PFSK-1 (cell line): ENCODE measurements around the gene CAMTA1.

Experiments
- FOXP2 ChIP-seq: optimal IDR thresholded peaks from 2 replicates; pipeline ENCODE3; 2011; ENCODE audit warnings: borderline replicate concordance, control low read depth, inconsistent platforms; ENCODE audit not compliant: insufficient read depth; ENCODE audit errors: extremely low read length, extremely low read depth
- POLR2AphosphoS5 ChIP-seq: IDR thresholded peaks from 2 replicates; pipeline ENCODE4 v1.6.1; 2012; ENCODE audit warnings: low read depth, mild to moderate bottlenecking, control low read depth, low read length, moderate library complexity
- SIN3A ChIP-seq: IDR thresholded peaks from 2 replicates; pipeline ENCODE4 v1.6.1; 2012; ENCODE audit warnings: mild to moderate bottlenecking, low read length, moderate library complexity, borderline replicate concordance; ENCODE audit not compliant: insufficient read depth
- TAF1 ChIP-seq: IDR thresholded peaks from 2 replicates; pipeline ENCODE4 v1.6.1; 2012; ENCODE audit warnings: low read length, control low read depth, borderline replicate concordance; ENCODE audit not compliant: insufficient read depth
- TF ChIP-seq, protein P1 (sequence below), 2 experiments: IDR thresholded peaks; 2 replicates each; pipeline versions ENCODE4 v1.6.1 to v1.8.0; 2011 to 2012; ENCODE audit warnings: low read depth in 2 of 2, low read length in 2 of 2, control low read depth in 1 of 2, inconsistent platforms in 1 of 2, mild to moderate bottlenecking in 1 of 2, moderate library complexity in 1 of 2; ENCODE audit not compliant: insufficient read depth in 1 of 2

DNA sequence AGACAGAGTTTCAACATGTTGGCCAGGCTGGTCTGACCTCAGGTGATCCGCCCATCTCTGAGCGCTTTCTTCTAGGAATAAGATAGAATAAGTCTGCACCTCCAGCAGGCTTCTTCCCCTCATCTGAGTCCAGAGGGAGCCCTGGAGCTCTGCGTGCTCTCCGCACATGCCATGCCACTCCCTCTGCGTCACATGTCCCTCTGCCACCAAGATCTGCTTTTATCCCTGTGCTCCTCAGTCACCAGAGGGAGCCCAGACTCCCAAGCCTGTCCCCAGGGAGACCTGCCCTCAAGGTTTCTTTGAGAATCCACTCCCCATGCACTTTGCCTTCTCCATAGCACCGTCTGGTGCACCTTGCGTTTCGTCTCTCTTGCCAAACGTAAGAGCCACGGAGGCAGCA is 213.0 kb downstream of the CAMTA1 start:
- no peak for TF ChIP-seq POLR2AphosphoS5
- TF ChIP-seq SIN3A: no peak
- no peak for TF ChIP-seq TAF1
- TF ChIP-seq, protein P1, sequence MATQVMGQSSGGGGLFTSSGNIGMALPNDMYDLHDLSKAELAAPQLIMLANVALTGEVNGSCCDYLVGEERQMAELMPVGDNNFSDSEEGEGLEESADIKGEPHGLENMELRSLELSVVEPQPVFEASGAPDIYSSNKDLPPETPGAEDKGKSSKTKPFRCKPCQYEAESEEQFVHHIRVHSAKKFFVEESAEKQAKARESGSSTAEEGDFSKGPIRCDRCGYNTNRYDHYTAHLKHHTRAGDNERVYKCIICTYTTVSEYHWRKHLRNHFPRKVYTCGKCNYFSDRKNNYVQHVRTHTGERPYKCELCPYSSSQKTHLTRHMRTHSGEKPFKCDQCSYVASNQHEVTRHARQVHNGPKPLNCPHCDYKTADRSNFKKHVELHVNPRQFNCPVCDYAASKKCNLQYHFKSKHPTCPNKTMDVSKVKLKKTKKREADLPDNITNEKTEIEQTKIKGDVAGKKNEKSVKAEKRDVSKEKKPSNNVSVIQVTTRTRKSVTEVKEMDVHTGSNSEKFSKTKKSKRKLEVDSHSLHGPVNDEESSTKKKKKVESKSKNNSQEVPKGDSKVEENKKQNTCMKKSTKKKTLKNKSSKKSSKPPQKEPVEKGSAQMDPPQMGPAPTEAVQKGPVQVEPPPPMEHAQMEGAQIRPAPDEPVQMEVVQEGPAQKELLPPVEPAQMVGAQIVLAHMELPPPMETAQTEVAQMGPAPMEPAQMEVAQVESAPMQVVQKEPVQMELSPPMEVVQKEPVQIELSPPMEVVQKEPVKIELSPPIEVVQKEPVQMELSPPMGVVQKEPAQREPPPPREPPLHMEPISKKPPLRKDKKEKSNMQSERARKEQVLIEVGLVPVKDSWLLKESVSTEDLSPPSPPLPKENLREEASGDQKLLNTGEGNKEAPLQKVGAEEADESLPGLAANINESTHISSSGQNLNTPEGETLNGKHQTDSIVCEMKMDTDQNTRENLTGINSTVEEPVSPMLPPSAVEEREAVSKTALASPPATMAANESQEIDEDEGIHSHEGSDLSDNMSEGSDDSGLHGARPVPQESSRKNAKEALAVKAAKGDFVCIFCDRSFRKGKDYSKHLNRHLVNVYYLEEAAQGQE (IDR thresholded peaks at IDR 0.05; ENCODE audit: insufficient read depth in 1 of 2, low read depth in 2 of 2, low read length in 2 of 2): no peak
- TF ChIP-seq FOXP2: no peak
